ENCODE measurements around the gene KRTAP5-7. TPM values are rescaled to one million over a fixed set of nuclear protein-coding genes. Genes with fewer than 3 reads are reported as not detected.
"Not testable (repeated sequence)": the region's sequence is repeated elsewhere in the genome, so short reads cannot be mapped to it uniquely, and the experiment has no call there.

Gene KRTAP5-7
- total and polyA plus RNA-seq, 2 of the 8 experiments (the other 6 are each of a cell fraction or from before 2014, with no cell fraction given) = not detected

- WGBS, 2 experiments (ENCODE audit: extremely low coverage in 1 of 2, insufficient coverage in 1 of 2, insufficient read length in 1 of 2, insufficient replicate concordance in 2 of 2, low coverage in 1 of 2, low lambda C conversion rate in 2 of 2, missing lambda C conversion rate in 1 of 2) = 91% methylated on average over 4 of the region's 4 CpGs; no CpG with 5 or more reads in 1 of the 2 experiments
- not testable (repeated sequence) for H3K23ac ChIP-seq (ENCODE audit: insufficient read length); H2AFZ ChIP-seq (ENCODE audit: low read length); H2BK15ac ChIP-seq (ENCODE audit: low read length); H4K8ac ChIP-seq (ENCODE audit: extremely low read depth, insufficient read depth, low read length); H3K79me1 ChIP-seq (ENCODE audit: low read depth, low read length); H3K4me2 ChIP-seq (ENCODE audit: insufficient read depth in 1 of 2, low read depth in 2 of 2, low read length in 2 of 2); H3K23me2 ChIP-seq (ENCODE audit: low read depth, low read length); H3K4me1 ChIP-seq (replicated peaks in 1 of 4; ENCODE audit: control insufficient read depth in 3 of 4, insufficient read depth in 4 of 4, low read length in 3 of 4); H3K27me3 ChIP-seq (replicated peaks in 1 of 4; ENCODE audit: control insufficient read depth in 3 of 4, extremely low read depth in 1 of 4, insufficient read depth in 3 of 4, low read length in 3 of 4); H2BK120ac ChIP-seq (replicated peaks; ENCODE audit: low read depth, low read length); H3K36me3 ChIP-seq (ENCODE audit: control insufficient read depth in 2 of 4, insufficient read depth in 4 of 4, low read length in 3 of 4); H3K14ac ChIP-seq (ENCODE audit: insufficient read length); H3K4me3 ChIP-seq (ENCODE audit: extremely low read depth in 1 of 4, insufficient read depth in 2 of 4, low read depth in 3 of 4, low read length in 4 of 4); H3K18ac ChIP-seq (ENCODE audit: extremely low read depth, low read length); H4K91ac ChIP-seq (replicated peaks; ENCODE audit: insufficient read length, low read length); H3K4ac ChIP-seq (replicated peaks; ENCODE audit: insufficient read length, low read depth, low read length); H3K9ac ChIP-seq (replicated peaks in 1 of 4; ENCODE audit: extremely low read depth in 1 of 4, low read depth in 3 of 4, low read length in 3 of 4); H3K27ac ChIP-seq (ENCODE audit: low read depth, low read length); H2BK12ac ChIP-seq (ENCODE audit: low read depth, low read length); H2BK20ac ChIP-seq (ENCODE audit: low read length); FAIRE-seq; H2BK5ac ChIP-seq (ENCODE audit: low read depth, low read length); H3K56ac ChIP-seq (replicated peaks; ENCODE audit: insufficient read length, low read depth, low read length); H2AK5ac ChIP-seq (ENCODE audit: low read depth, low read length); H3K9me3 ChIP-seq (ENCODE audit: insufficient read depth in 2 of 2, low read depth in 1 of 2, low read length in 1 of 2); H4K5ac ChIP-seq (ENCODE audit: insufficient read length, low read depth, low read length); H4K20me1 ChIP-seq (replicated peaks in 1 of 2; ENCODE audit: control insufficient read depth in 1 of 2, insufficient read depth in 2 of 2, low read length in 2 of 2); H3K79me2 ChIP-seq (ENCODE audit: control insufficient read depth in 1 of 2, insufficient read depth in 2 of 2, low read length in 2 of 2)
- DNase-seq (ENCODE audit: low read depth in 1 of 2, low spot score in 2 of 2) = peak in 1 of 2 experiments; percentile 35
- CTCF ChIA-PET (ENCODE audit: partially characterized antibody) = interaction anchor here (1.2 to 1.6 kb wide), 2 partner anchors 10 to 25 kb away, joined by 4 to 5 read pairs; no protein-coding TSS in a partner anchor
- POLR2A ChIA-PET (ENCODE audit: partially characterized antibody) = interaction anchor here (0.6 kb wide), 1 partner anchor 1769 kb away, joined by 3 read pairs; no protein-coding TSS in a partner anchor
These were observed 11.1 kb downstream of the KRTAP5-7 start, which contains the start of gene KRTAP5-8 for GRCh38 chr11:71537977-71538665. KRTAP5-8 (plus strand) TSS chr11:71538025; CDS start chr11:71538056, 31 bp downstream.
